ENCODE data around the gene COL6A3.
"Not testable (repeated sequence)": the region's sequence is repeated elsewhere in the genome, so short reads cannot be mapped to it uniquely, and the experiment has no call there.

Gene COL6A3

GRCh38 chr2:237312021-237312755, 101.8 kb downstream of the COL6A3 start:
- DNase-seq, result no peak

- no peak for DNase-seq
Observed at GRCh38 chr2:237310515-237311114, 103.3 kb downstream of the COL6A3 start.

- DNase-seq, result no peak
Observed at GRCh38 chr2:237309416-237309815, 104.5 kb downstream of the COL6A3 start.

GRCh38 chr2:237309011-237309410, 105.0 kb downstream of the COL6A3 start:
- no peak for DNase-seq

- no peak for DNase-seq
Observed at GRCh38 chr2:237307474-237307873, 106.5 kb downstream of the COL6A3 start.

- no peak for DNase-seq
Observed at GRCh38 chr2:237306787-237307170, 107.2 kb downstream of the COL6A3 start.

- no peak for DNase-seq
Observed at GRCh38 chr2:237306083-237306786, 107.7 kb downstream of the COL6A3 start.

GRCh38 chr2:237305579-237305978, 108.4 kb downstream of the COL6A3 start:
- no peak for DNase-seq

GRCh38 chr2:237304763-237305514, 109.0 kb downstream of the COL6A3 start:
- no peak for DNase-seq

GRCh38 chr2:237303244-237303643, 110.7 kb downstream of the COL6A3 start:
- not testable (repeated sequence) for DNase-seq

GRCh38 chr2:237301595-237301994, 112.4 kb downstream of the COL6A3 start:
- DNase-seq, result no peak

GRCh38 chr2:237300739-237301138, 113.2 kb downstream of the COL6A3 start:
- DNase-seq, result no peak

- no peak for DNase-seq
Observed at GRCh38 chr2:237299906-237300305, 114.1 kb downstream of the COL6A3 start.

GRCh38 chr2:237298151-237299118, 115.5 kb downstream of the COL6A3 start:
- no peak for DNase-seq

GRCh38 chr2:237297421-237298150, 116.4 kb downstream of the COL6A3 start:
- DNase-seq, result no peak

- DNase-seq, result no peak
Observed at GRCh38 chr2:237296756-237297155, 117.2 kb downstream of the COL6A3 start.

- no peak for DNase-seq
Observed at GRCh38 chr2:237295889-237296480, 118.0 kb downstream of the COL6A3 start.

GRCh38 chr2:237294460-237294859, 119.5 kb downstream of the COL6A3 start:
- DNase-seq, result no peak

GRCh38 chr2:237293978-237294377, 120.0 kb downstream of the COL6A3 start:
- DNase-seq, result no peak

GRCh38 chr2:237291138-237291792, 122.7 kb downstream of the COL6A3 start:
- no peak for DNase-seq

Measured in NCI-H2081 treated with DMSO at 0.1 percent for 48 hours (cell line).